Testis (tissue), 3 donors: ENCODE measurements around the gene AP1S3. TPM values are rescaled to one million over a fixed set of nuclear protein-coding genes. Genes with fewer than 3 reads are reported as not detected.
A peak's percentile ranks its signal among the peaks of the same experiment; 100 is the strongest.

ENCODE experiments used
- DNase-seq: peaks from one replicate; pipeline ENCODE4 v3.0.0-alpha.2; 2019
- H3K27ac ChIP-seq, 2 donors: fragments of 200-600 bp; sonication (generic); one replicate each; pipeline ENCODE4 v1.5.1; 2019
- H3K27me3 ChIP-seq: fragments of 200-600 bp; sonication (generic); one replicate; pipeline ENCODE4 v1.5.1; 2019
- H3K36me3 ChIP-seq: fragments of 200-600 bp; sonication (generic); one replicate; pipeline ENCODE4 v1.5.1; 2017; ENCODE audit warnings: low read depth; ENCODE audit errors: missing control alignments
- H3K4me1 ChIP-seq: fragments of 200-600 bp; sonication (generic); one replicate; pipeline ENCODE4 v1.5.1; 2019
- H3K4me3 ChIP-seq, 2 donors: fragments of 200-600 bp; sonication (generic); one replicate each; pipeline ENCODE4 v1.5.1; 2017 to 2019
- H3K9me3 ChIP-seq: fragments of 200-600 bp; sonication (generic); one replicate; pipeline ENCODE4 v1.5.1; 2017
- POLR2A ChIP-seq: fragments of 450-650 bp; IDR thresholded peaks from one replicate; pipeline ENCODE4 v1.6.1; 2017; ENCODE audit warnings: antibody characterized with exemption, mild to moderate bottlenecking, moderate library complexity
- WGBS, 2 donors: methylation state at CpG; one replicate each; pipeline ENCODE4 v1.1.5; 2018; 5-methylcytosine and 5-hydroxymethylcytosine counted together
- intact Hi-C: fragments of 100-400 bp; cut with DNase I; formaldehyde crosslinking; loops from one replicate; pipeline ENCODE4 v1.15.1; 2023; ENCODE audit warnings: low total_unique reads
- polyA plus RNA-seq: library from polyadenylated mRNA; stranded (reverse); fragments of 350-450 nt; fragmentation: Illumina TruSeq; extraction: RNeasy Lipid Tissue Mini Kit (QIAGEN cat#74804); gene quantifications from one replicate; pipeline ENCODE4 v1.2.3, GENCODE V29; 2014; ENCODE audit warnings: low read depth, low replicate concordance; ENCODE audit not compliant: insufficient read depth
- total RNA-seq, 2 donors: library from RNA; depleted of rRNA; stranded (reverse); fragments of >200 nt; gene quantifications; one replicate each; pipeline ENCODE4 v1.2.3, GENCODE V29; 2016
- TF ChIP-seq, protein P1 (sequence below), 3 experiments: fragments of 450-650 bp in 2 of 3; fragments of 200-600 bp in 1 of 3; sonication (generic) in 1 of 3; IDR thresholded peaks; one replicate each; pipeline ENCODE4 v1.5.1; 2016 to 2019; ENCODE audit warnings: antibody characterized with exemption in 3 of 3, mild to moderate bottlenecking in 2 of 3, moderate library complexity in 1 of 3

The AP1S3 gene
- total and polyA plus RNA-seq, 3 donors from 2014 or later: 1.6 to 3.2 (median 2.6) TPM

DNA sequence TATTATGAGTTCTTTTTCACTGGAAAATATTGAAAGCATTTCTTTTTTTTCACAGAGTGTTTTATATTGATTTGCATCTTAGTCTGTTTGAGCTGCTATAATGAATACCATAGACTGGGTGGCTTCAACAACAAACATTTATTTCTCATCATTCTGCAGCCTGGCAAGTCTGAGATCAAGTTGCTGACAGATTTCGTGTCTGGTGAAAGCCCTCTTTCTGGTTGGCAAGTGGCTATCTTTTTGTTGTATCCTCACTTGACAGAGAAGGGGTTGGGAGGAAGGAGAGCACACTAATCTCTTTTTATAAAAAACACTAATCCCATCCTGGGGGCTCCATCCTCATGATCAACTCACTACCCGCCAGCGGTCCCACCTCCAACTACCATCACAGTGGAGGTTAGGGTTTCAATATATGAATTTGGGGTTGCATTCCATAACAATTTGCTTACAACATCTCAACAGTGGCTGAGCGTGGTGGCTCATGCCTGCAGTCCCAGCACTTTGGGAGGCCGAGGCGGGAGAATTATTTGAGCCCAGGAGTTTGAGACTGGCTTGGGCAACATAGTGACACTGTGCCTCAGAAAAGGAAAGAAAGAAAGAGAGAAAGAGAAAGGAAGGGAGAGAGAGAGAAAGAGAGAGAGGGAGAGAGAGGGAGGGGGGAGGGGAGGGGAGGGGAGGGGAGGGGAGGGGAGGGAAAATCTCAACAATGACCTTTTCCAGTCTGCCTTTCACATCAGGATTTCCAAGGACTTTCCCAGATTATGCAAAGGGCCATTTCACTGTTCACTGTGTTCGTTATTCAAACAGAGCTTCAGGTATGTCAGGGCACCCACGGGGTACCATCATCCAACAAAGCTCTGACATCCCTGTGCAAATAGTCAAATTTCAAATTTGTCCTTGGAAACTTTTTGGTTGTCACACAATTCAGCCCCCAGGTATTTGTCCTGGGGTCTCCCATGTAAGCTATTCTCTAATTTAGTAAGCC is 111.1 kb downstream of the AP1S3 start:
- TF ChIP-seq, protein P1, sequence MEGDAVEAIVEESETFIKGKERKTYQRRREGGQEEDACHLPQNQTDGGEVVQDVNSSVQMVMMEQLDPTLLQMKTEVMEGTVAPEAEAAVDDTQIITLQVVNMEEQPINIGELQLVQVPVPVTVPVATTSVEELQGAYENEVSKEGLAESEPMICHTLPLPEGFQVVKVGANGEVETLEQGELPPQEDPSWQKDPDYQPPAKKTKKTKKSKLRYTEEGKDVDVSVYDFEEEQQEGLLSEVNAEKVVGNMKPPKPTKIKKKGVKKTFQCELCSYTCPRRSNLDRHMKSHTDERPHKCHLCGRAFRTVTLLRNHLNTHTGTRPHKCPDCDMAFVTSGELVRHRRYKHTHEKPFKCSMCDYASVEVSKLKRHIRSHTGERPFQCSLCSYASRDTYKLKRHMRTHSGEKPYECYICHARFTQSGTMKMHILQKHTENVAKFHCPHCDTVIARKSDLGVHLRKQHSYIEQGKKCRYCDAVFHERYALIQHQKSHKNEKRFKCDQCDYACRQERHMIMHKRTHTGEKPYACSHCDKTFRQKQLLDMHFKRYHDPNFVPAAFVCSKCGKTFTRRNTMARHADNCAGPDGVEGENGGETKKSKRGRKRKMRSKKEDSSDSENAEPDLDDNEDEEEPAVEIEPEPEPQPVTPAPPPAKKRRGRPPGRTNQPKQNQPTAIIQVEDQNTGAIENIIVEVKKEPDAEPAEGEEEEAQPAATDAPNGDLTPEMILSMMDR (IDR thresholded peaks at IDR 0.05): no peak
- TF ChIP-seq POLR2A: no peak
- Histone ChIP-seq H3K27ac (peak overlapping the region; percentile 31 to 64), H3K27me3 (no peaks in the 10 kb centered on the region), H3K36me3 (no peaks in the 10 kb centered on the region), H3K9me3 (no peaks in the 10 kb centered on the region), H3K4me3 (no peak overlapping the region), H3K4me1 (peaks cover 14% of the 10 kb centered on the region)
- WGBS, 2 donors: 85 to 87% methylated on average over 7 to 8 of the region's 8 CpGs
- intact Hi-C loops: no loop called here
- no peak for DNase-seq

DNA sequence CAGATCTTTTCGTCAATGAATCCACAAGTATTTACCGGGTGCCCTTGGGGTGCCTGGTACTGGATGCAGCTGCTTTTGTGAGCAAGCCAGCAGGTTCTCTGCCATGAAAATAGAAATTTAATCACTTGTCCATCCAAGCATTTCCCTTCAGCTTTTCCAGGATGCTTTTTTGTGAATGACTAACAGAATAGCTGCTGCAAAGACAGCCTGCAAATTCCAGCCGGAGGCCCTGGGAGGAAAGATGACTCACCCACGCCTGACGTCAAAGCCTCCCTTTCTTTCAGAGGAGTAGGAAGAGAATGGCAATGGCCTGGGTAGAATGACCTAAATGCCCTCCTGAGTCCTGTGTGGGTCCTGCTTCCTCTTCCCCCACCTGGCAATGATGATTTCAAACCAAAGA is 111.9 kb downstream of the AP1S3 start:
- H3K4me1 ChIP-seq: peaks cover 14% of the 10 kb centered on the region
- no peak overlapping the region for H3K4me3 ChIP-seq
- intact Hi-C loops: no loop called here
- no peaks in the 10 kb centered on the region for H3K27me3 ChIP-seq
- peak overlapping the region; percentile 31 to 64 for H3K27ac ChIP-seq
- TF ChIP-seq POLR2A: no peak
- TF ChIP-seq, protein P1 (IDR thresholded peaks at IDR 0.05): no peak
- H3K36me3 ChIP-seq: no peaks in the 10 kb centered on the region
- no peaks in the 10 kb centered on the region for H3K9me3 ChIP-seq
- 40 to 49% methylated on average over 5 of the region's 5 CpGs for WGBS, 2 donors
- peak; percentile 86 for DNase-seq

DNA sequence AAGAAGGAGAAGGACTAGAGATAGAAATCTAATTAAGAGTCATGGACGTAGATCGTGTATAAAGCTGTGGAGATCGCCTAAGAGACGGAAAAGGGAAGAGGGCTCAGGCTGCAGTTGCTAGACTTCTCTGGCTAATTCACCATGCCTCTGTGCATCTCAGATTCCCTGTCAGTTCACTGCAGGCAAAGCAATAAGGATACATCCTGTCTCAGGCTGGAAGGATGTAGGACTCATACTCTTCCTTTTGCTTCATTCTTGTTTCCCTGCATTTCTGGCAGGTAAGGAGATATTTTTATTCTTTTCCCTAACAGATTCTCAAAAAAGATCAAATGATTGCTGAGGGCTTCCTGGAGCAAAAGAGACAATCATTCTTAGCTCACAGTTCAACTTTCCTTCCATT is 112.5 kb downstream of the AP1S3 start:
- no peak for DNase-seq
- WGBS, 2 donors: 58 to 65% methylated on average over 4 of the region's 4 CpGs
- Histone ChIP-seq H3K27ac (peak overlapping the region in 1 of 2 donors; percentile 64), H3K27me3 (no peaks in the 10 kb centered on the region), H3K36me3 (no peaks in the 10 kb centered on the region), H3K4me1 (peaks cover 14% of the 10 kb centered on the region), H3K4me3 (no peak overlapping the region), H3K9me3 (no peaks in the 10 kb centered on the region)
- intact Hi-C loops: no loop called here
- no peak for TF ChIP-seq POLR2A
- TF ChIP-seq, protein P1 (IDR thresholded peaks at IDR 0.05): no peak

DNA sequence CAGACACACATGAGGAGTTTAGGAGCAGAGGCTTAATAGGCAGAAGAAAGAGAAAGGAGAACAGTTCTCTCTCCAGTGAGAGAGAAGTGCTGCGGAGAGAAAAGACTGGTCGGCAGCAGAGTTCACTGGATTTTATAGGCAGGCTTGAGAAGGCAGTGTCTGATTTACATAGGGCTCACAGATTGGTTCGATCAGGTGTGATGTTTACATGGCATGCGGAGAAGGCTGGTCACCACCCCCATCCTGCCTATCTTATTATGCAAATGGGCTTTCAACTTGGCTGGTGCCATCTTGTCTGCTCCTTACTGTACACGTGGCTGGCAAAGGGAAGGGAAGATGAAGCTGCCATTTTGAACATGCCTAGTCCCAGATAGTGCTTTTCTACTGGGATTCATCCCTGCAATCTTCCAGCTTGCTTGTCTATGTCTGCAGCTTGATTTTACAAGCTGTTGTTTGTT is 113.4 kb downstream of the AP1S3 start:
- H3K27ac ChIP-seq: no peak overlapping the region
- intact Hi-C loops: no loop called here
- DNase-seq: peak; percentile 19
- no peak for TF ChIP-seq POLR2A
- TF ChIP-seq, protein P1 (IDR thresholded peaks at IDR 0.05): no peak
- no peaks in the 10 kb centered on the region for H3K27me3 ChIP-seq
- no peaks in the 10 kb centered on the region for H3K9me3 ChIP-seq
- 55 to 57% methylated on average over 5 of the region's 5 CpGs for WGBS, 2 donors
- H3K4me3 ChIP-seq: no peak overlapping the region
- no peaks in the 10 kb centered on the region for H3K36me3 ChIP-seq
- peaks cover 14% of the 10 kb centered on the region for H3K4me1 ChIP-seq
